ENCODE results near the gene ZSCAN32.

Gene ZSCAN32

DNA sequence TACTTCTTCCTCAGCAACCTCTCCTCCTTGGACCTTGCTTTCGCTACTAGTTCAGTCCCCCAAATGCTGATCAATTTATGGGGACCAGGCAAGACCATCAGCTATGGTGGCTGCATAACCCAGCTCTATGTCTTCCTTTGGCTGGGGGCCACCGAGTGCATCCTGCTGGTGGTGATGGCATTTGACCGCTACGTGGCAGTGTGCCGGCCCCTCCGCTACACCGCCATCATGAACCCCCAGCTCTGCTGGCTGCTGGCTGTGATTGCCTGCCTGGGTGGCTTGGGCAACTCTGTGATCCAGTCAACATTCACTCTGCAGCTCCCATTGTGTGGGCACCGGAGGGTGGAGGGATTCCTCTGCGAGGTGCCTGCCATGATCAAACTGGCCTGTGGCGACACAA lies 44.7 kb downstream of the ZSCAN32 start:
- no peak for DNase-seq (ENCODE audit: low spot score)

GRCh38 chr16:3355589-3355988 lies 45.2 kb downstream of the ZSCAN32 start, which contains the start of gene OR2C1:
TSS of gene OR2C1 (plus strand) at chr16:3355889. CDS start at chr16:3355941, 52 bp downstream.
- DNase-seq (ENCODE audit: low spot score) = no peak

GRCh38 chr16:3349175-3349574 lies 51.6 kb downstream of the ZSCAN32 start:
- no peak for DNase-seq (ENCODE audit: low spot score)

DNA sequence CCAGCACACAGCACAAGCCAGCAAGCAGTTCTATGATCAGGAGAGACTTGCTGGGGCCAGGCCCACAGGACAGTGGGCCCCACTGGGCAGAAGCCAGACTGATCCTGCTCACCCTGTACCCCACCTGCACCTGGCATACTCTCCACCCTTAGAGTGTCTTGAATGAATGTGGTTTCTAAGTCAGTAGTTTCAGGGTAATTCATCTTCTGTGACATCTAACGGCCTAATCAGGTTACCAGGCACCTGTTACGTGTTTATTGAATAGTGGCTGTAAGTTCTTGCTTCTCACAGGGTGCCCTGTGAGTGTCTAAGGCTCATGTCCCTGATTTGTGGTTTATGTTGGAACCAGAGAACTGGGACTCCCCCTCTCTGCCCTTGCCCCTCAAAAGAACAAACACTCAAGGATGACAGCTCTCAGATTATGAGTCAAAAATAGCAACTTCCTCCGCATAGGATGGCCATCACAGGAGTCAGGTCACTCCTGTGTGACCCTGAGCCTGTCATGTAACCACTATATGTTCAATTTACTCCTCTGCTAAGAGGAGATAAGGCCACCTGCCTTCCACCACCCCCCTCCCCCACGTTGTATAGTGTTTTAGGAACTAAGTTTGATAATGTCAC lies 52.1 kb downstream of the ZSCAN32 start:
- no peak for DNase-seq (ENCODE audit: low spot score)

- no peak for DNase-seq (ENCODE audit: low spot score)
Measured at GRCh38 chr16:3347586-3347985, 53.2 kb downstream of the ZSCAN32 start.

GRCh38 chr16:3346041-3346440 lies 54.8 kb downstream of the ZSCAN32 start:
- DNase-seq (ENCODE audit: low spot score) = no peak
